NCI-H2227 treated with DMSO at 0.1 percent for 48 hours (cell line): ENCODE results near the gene TPD52L1.
A peak's percentile ranks its signal among the peaks of the same experiment; 100 is the strongest.
"Not testable (repeated sequence)": the region's sequence is repeated elsewhere in the genome, so short reads cannot be mapped to it uniquely, and the experiment has no call there.

Experiments used
- DNase-seq: peaks from one replicate; lab custom pipeline; 2025; lab: John Stamatoyannopoulos, UW

TPD52L1 gene, protein sequence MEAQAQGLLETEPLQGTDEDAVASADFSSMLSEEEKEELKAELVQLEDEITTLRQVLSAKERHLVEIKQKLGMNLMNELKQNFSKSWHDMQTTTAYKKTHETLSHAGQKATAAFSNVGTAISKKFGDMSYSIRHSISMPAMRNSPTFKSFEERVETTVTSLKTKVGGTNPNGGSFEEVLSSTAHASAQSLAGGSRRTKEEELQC

DNA sequence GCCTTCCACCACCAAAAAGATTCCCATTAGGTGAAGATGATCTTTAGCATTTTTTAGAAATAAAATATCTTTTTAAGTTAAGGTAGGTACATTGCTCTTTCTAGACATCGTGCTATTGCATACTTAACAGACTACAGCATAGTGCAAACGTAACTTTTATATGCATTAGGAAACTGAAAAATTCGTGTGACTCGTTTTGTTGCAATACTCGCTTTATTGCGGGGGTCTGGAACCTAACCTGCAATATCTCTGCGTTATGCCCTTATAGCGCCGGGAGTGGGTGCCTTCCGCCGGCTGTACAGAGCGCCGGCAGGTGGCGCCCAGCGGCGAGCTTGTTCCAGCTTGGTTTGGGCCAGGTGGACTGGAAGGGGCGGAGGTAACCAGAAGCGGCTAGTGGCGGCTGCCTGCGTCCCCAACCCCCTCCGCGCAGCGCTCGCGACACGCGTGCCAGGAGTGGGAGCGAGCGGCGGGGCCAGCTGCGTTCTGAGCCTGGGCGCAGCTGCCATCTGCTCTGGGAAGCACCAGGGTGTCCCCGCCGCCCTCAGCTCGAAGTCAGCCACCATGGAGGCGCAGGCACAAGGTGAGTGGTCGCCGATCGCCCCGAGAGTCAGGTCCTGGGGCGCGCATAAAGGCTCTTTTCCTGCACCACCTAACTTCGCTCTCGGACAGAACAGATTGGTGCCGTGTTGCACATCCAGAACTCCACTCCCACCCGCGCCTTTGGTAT lies at the start of gene TPD52L1:
TSS of gene TPD52L1 (plus strand) at position 383 of the 727 bp plus-strand sequence. CDS start at position 562, 179 bp downstream.
- peak; percentile 67 for DNase-seq

DNA sequence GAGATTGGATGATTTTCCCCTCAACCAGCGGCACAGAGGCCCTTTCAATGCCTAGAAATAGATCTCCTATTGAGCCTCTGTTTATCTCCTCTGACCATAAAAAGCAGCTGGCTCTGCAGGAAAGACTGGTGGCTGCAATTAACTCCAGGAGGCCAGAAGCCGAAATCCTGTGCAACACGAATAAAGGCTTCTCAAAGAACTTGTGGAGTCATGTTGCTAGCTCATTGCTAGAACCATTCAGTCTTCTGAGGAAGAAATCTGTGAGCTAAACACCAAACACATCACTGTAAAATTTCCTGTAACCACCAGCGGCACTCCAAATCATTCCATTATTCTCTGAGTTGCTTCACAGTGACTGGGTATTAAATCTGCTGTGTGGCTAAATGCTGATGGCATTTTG lies 49.1 kb upstream of the TPD52L1 start:
- peak; percentile 5 for DNase-seq

DNA sequence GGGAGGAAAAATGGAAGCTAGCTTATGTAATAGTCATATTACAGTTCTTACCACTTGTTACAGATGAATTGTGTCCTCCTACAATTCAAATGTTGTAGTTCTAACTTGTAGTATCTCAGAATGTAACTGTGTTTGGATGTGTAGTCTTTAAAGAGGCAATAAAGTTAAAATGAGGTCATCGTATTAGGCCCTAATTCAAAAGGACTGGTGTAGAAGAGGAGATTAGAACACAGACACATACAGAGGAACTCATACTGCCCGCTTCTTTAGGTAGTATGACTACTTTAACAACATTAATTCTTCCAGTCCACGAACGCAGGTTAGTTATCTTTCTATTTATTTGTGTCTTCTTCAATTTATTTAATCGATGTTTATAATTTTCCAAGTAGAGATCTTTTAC lies 46.5 kb upstream of the TPD52L1 start:
- DNase-seq: no peak

DNA sequence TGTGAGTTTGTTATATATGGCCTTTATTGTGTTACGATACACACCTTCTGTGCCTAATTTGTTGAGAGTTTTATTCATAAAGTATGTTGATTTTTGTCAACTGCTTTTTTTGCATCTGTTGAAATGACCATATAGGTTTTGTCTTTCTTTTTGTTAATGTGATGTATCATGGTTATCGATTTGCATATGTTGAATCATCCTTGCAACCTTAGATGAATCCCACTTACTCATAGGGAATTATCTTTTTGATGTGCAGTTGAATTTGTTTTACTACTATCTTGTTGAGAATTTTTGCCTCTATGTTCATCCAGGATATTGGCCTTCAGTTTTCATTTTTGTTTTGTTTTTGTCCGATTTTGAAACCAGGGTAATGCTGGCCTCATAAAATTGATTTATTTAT lies 45.7 kb upstream of the TPD52L1 start:
- no peak for DNase-seq

DNA sequence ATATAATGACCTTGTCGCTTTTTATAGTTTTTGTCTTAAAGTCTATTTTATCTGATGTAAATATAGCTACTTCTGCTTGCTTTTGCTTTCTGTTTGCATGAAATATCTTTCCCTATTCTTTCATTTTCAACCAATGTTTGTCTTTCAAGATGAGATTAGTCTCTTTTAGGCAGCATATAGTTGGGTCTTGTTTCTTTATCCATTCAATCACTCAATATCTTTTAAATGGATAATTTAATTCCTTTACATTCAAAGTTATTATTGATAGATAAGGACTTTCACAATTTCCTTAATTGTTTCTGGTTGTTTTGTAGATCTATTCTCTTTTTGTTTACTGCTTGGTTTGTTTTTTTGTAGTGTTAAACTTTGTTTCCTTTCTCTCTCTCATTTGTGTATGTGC lies 43.5 kb upstream of the TPD52L1 start:
- DNase-seq: no peak

DNA sequence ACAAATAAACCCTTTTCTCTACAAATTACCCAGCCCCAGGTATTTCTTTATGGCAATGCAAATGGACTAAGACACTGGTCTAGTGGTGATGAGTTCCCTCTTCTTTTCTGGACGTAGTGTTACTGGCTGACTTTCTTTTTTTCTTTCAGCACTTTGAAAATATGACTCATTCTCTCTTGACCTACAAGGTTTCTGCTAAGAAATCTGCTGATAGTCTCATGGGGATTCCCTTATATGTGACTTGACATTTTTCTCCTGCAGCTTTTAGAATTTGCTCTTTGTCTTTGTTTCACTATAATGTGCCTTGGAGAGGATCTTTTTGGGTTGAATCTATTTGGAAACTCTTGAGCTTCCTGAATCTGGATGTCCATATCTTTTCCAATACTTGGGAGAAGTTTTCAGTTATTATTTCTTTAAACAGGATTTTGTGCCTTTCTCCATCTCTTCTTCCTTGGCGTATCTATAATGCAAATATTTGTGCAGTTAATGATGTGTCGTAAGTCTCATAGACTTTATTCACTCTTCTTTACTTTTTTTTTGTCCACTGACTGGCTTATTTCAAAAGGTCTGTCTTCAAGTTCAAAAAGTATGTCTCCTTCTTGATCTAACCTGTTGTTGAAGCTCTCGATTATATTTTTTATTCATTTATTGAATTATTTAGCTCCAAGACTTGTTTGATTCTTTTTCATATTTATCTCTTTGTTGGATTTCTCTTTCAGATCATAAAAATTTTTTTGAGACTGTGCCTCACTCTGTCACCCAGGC lies 42.2 kb upstream of the TPD52L1 start:
- DNase-seq: no peak

DNA sequence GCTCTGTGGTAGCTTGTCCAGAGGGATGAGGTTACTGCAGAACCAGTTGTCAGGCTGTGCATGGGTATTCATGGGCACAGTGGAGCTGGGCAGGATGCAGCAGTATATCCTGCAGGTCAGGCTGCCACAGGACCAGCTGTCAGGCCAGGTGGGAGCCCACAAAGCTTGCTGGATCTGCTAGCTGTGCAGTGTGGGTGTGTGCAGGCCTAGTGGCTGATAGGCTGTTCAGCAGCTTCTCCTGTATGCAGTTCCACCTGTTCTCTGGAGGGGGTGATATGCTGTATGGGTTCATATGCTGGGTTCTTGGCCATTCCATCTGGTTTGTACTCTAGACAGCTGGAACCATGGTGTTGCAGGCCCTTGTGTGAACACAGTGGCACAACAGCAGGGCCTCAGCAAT lies 40.6 kb upstream of the TPD52L1 start:
- DNase-seq: no peak

DNA sequence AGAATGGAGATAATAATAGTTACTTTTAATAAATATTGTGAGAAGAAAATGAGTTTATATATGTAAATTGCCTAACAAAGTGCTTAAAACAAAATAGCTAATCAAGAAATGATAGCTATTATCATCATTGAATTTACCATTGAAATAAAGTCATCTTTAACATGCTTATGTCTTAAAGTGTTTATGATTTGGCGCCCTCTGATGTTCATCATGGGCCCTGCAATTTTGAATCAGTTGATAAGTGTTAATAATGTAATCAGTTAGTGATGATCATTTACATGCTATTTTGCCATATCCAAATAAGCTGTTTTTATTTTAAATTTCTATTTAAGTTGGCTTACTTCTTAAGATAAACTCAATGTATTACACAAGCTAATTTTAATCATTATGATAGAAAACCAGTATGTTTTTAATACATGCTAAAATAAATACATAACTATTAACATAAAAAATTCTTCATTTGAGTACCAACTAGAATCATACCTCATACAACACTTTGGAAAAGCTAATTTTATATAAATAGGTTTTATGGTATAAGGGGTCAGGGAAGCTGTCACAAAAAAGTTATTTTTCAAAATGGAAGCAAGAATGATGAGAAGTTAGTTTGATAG lies 39.2 kb upstream of the TPD52L1 start:
- DNase-seq: peak; percentile 9

DNA sequence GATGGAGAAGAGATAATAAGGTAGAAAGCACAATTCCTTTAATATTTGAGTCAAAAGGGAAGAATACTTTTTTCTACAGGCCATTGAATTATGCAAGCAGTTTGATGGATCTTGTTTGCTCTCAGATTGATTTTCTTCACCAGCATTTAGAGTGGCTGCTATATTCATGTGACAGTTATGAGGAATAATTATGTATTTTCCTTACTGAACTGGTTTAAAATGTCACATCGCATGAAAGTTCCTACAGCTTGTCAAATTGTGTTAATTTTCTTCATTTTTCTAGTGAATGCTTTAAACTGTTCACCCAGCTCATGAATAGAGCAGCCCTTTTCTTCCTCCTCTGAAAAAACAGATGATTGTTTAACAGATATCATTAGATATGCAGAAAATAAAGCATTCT lies 37.4 kb upstream of the TPD52L1 start:
- no peak for DNase-seq

DNA sequence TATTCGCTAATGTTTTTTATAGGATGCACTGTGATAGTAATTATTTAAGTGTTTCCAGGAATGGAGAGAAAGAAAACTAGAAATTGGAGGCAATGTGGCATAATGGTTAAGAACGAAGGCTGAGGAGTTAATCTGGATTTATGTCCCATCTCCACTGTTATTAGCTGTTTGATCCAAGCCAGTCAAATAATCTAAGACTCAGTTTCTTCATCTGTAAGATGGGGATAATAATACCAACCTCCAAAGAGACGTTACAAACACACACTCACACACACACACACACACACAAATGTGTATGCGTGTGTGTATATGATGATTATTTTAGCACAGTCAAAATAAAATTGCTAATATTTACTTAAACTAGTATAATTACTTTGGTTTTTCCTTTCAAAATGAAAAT lies 36.9 kb upstream of the TPD52L1 start:
- no peak for DNase-seq

DNA sequence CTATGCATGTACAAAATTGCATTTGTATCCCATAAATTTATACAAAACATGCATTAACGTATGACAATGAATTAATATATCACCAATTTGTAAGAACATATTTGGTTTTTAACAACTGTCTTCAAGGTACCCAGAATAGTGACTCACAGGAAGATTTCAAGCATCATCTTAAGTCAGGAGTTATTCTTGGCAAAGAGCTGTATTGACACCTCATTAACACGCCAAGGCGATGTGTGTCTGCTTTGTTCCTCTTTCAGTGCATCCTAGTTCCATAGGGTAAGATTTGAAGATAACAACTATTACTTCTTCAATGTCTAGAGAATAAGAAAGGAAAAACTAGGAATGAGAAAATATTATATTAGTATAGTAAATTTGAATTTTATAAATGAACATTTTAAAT lies 35.8 kb upstream of the TPD52L1 start:
- no peak for DNase-seq

DNA sequence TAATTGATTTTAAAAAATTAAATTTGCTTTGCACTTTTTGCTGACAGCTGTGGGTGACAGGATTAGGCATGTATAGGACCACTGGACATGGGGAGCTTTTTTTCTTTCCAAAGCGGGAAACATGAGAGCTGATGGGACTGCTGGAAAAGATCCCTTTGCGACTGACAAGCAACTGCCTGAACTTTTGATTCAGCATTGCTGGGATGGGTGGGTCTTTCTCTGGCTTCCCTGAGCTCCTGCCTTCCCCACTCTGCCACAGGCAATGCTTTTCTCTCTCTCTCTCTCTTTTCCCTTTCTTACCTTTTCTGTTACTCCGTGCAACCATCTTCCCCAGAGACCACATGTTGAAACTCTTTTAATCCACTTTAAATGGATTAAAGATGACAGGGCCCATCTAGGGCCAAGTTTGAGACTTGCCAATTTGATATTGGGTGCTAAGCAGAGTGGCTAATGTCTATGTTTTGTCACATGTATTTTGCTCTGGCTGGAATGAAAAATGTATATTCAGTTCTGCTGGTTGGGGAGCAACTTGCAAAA lies 33.5 kb upstream of the TPD52L1 start:
- DNase-seq: no peak

DNA sequence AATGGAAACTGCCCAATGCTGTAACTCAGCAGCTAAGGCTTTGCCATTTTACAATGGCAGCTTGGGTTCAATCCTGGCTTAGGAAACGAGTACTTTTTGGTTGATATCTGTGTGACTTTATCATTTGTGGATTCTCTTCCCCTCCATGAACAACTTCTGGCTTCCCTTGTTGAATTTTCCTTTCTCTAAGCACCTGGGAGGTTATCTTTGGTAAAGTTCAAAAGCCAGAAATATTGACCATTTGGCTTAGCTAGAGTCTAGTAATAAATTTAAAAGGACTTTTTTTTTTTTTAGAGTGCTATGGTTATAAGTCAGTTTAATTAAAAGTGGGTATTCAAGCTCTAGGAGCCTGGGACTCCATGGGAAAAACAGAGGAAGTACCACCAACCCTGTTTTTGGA lies 31.7 kb upstream of the TPD52L1 start:
- no peak for DNase-seq

DNA sequence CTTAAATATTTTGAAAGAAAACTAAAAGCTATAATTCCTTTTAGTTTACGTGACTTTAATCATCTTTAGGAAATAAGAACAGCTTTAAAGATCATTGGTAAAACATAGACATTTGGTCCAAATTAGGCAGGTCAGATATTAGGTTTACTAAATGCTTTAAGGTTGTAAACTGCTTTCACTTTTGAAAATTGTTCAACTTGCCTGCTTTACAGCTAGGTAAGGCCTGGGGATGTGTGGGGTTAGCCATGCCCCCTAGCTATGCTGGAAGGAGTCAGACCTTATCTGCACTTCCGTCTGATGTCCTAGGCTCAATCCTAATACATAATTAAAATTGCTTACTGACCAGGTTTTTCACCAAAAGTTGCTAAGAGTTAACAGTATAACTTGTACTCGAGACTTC lies 30.5 kb upstream of the TPD52L1 start:
- no peak for DNase-seq

DNA sequence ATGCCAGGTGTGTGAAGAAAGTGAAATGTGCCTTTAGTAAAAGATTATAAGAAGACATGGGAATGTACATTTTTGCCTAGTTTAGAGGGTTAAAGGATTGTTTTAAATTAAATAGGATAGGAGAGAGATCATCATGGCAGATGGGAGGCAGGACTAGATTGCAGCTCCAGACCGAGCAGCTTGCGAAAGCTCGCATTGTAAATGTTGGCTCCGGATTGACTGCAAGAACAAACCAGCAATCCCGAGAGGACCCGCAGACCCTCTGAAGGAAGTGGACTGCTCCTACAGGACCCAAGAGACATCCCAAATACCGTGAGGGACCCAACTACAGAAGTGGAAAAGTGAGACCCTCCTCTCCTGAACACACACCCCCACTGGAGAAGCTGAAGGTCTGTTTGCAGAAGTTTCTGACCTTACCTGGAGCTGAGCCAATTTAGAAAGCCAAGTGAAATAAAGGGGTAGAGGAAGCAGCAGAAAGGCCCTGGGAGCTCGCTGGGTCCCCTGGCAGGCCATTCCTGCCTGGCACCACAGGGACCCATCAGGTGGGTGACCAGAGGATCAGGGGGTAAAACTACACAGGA lies 30.0 kb upstream of the TPD52L1 start:
- DNase-seq: no peak

DNA sequence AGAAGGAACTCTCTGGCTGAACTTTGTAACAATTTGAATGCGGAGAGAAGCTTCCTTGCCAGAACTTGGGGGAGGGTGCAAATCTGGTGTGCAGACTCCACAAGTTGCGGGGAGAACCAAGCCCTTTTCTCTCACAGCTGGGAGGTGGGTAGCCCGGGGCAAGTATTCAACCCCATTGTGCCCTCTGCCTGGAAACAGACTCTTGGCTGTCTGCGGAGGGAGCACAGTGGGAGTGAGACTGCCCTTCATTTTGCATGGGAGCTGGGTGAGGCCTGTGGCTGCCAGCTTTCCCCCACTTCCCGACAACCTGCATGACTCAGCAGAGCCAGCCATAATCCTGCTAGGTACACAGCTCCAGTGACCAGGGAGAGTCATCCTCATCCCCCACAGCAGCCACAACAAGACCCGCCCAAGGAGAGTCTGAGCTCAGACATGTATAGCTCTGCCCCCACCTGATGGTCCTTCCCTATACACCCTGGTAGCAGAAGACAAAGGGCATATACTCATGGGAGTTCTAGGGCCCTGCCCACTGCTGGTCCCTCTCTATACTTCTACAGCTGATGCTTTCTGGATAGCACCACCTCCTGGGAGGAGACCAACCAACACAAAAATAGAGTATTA lies 29.4 kb upstream of the TPD52L1 start:
- DNase-seq: no peak

DNA sequence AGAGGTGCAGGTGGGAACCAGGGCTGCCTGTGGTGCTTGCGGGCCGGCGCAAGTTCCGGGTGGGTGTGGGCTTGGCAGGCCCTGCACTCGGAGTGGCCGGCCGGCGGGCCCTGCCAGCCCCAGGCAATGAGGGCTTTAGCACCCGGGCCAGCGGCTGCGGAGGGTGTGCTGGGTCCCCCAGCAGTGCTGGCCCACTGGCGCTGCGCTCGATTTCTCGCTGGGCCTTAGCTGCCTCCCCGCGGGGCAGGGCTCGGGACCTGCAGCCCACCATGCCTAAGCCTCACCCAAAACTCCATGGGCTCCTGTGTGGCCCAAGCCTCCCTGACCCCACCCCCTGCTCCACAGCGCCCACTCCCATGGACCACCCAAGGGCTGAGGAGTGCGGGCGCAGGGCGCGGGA lies 27.7 kb upstream of the TPD52L1 start:
- DNase-seq: not testable (repeated sequence)

DNA sequence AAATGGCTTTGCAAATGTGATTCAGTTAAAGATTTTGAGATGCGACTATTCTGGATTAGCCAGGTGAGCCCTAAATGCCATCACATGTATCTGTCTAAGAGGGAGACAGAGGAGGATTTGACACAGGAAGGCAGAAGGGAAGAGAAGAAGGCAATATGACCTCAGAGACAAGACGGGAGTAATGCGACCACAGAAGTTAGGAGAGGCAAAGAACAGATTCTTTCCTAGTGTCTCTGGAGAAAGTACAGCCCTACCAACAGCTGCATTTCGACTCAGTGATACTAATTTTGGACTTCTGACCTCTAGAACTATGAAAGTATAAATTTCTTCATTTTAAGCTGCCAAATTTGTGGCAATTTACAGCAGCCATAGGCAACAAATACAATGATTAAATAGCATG lies 24.2 kb upstream of the TPD52L1 start:
- DNase-seq: no peak

DNA sequence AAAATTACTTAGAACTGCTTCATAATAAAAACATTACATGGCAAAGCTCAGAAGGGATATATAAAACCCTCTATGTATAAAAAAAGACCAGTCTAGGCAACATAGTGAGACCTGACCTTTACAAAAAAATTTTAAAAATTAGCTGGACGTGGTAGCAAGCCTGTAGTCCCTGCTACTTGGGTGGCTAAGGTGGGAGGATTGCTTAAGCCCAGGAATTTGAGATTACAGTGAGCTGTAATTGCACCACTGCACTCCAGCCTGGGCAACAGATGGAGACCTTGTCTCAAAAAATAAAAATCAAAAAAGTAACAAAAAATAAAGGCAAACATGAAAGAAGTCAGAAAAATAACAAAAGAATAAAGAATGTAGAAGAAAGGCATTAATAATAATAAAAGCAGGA lies 21.5 kb upstream of the TPD52L1 start:
- DNase-seq: no peak

DNA sequence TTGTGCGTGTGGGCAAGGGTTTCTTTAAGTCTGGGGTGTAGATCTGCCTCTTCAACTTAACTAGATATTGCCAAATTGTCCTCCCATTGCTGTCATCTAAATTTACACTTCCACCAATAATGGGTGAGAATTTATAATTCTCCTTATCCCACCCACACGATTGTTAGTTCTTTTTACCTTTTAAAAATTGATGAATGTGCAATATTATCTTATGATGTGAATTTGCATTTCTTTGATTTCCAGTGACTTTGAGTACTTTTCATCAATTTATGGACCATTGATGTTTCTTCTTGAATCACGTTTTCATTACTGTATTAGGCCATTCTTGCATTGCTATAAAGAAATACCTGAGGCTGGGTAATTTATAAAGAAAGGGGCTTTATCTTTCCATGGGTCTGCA lies 17.2 kb upstream of the TPD52L1 start:
- no peak for DNase-seq

DNA sequence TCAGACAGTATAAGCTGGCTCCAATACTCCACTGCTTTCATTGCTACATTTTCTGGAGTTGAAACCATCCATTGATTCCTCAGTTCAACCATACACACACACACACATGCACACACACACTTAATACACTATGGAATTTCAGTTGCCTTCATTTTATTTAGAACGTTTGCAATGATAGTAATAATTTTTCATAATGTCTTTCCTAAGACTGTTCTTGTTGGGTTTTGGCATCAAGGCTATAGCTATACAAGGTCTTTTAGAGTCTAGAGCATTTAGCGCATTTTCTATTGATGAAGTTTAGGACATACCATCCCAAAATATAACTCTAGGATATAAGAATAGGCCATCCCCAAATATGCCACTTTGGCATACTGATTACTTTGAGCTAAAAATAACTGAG lies 15.5 kb upstream of the TPD52L1 start:
- no peak for DNase-seq

DNA sequence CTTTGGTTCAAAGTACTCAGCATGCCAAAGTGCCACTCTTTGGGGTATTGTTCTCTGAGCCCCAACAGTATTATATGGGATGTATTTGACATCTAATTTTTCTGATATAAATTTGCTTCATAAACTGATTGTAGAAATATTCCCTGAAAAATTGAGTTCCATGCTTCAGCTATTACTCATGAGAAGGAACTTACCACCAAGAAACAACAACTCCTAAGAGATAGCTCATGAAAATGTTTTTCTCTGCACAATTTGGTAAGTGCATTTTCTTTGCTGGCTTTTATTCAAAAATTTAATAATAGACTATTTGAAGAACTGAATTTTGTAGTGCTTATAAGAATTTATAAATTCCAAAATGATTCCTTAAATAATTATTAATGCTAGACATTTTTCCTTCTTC lies 12.8 kb upstream of the TPD52L1 start:
- no peak for DNase-seq
